Hepatocyte (in vitro differentiated cells): ENCODE data around the gene SYTL1. TPM values are rescaled to one million over a fixed set of nuclear protein-coding genes. Genes with fewer than 3 reads are reported as not detected.

Source experiments
- DNase-seq: peaks from one replicate; pipeline ENCODE4 v3.0.0-alpha.2; 2016; ENCODE audit warnings: low spot score
- H2AFZ ChIP-seq: fragments of 200-600 bp; sonication (generic); 2 replicates; pipeline ENCODE4 v1.6.0; 2016; ENCODE audit warnings: antibody characterized with exemption, mild to moderate bottlenecking
- H3K27ac ChIP-seq: fragments of 200-600 bp; sonication (generic); 2 replicates; pipeline ENCODE4 v1.5.1; 2016; ENCODE audit warnings: mild to moderate bottlenecking
- H3K27me3 ChIP-seq: fragments of 200-600 bp; sonication (generic); 2 replicates; pipeline ENCODE4 v1.6.1; 2016
- H3K36me3 ChIP-seq: fragments of 200-600 bp; sonication (generic); replicated peaks from 2 replicates; pipeline ENCODE4 v1.5.1; 2016; ENCODE audit warnings: low read depth; ENCODE audit not compliant: insufficient read depth
- H3K4me1 ChIP-seq: fragments of 200-600 bp; sonication (generic); 2 replicates; pipeline ENCODE4 v1.5.1; 2016; ENCODE audit warnings: mild to moderate bottlenecking, moderate library complexity; ENCODE audit not compliant: insufficient read depth
- H3K4me2 ChIP-seq: fragments of 200-600 bp; sonication (generic); 2 replicates; pipeline ENCODE4 v1.6.0; 2016
- H3K4me3 ChIP-seq: fragments of 200-600 bp; sonication (generic); 2 replicates; pipeline ENCODE4 v1.5.1; 2016; ENCODE audit warnings: mild to moderate bottlenecking
- H3K79me2 ChIP-seq: fragments of 200-600 bp; sonication (generic); 2 replicates; pipeline ENCODE4 v1.6.0; 2017; ENCODE audit warnings: mild to moderate bottlenecking
- H3K9me2 ChIP-seq: fragments of 200-600 bp; sonication (generic); replicated peaks from 2 replicates; pipeline ENCODE4 v1.6.0; 2017; ENCODE audit warnings: mild to moderate bottlenecking; ENCODE audit not compliant: insufficient read depth
- H3K9me3 ChIP-seq: fragments of 200-600 bp; sonication (generic); 2 replicates; pipeline ENCODE4 v1.5.1; 2016; ENCODE audit warnings: low read depth, mild to moderate bottlenecking
- H4K20me1 ChIP-seq: fragments of 200-600 bp; sonication (generic); 2 replicates; pipeline ENCODE4 v1.6.0; 2016; ENCODE audit warnings: mild to moderate bottlenecking; ENCODE audit not compliant: insufficient read depth, poor library complexity, severe bottlenecking
- CTCF ChIP-seq: fragments of 200-600 bp; sonication (generic); IDR thresholded peaks from 2 replicates; pipeline ENCODE4 v1.5.1; 2016; ENCODE audit warnings: antibody characterized with exemption, mild to moderate bottlenecking; ENCODE audit not compliant: poor library complexity
- EZH2 ChIP-seq: fragments of 200-600 bp; sonication (generic); IDR thresholded peaks from 2 replicates; pipeline ENCODE4 v1.6.1; 2016; ENCODE audit warnings: antibody characterized with exemption, mild to moderate bottlenecking, borderline replicate concordance
- EZH2phosphoT487 ChIP-seq: fragments of 200-600 bp; sonication (generic); IDR thresholded peaks from one replicate; pipeline ENCODE4 v1.6.1; 2018; ENCODE audit warnings: antibody characterized with exemption, mild to moderate bottlenecking, low read depth, moderate library complexity; ENCODE audit not compliant: unreplicated experiment, severe bottlenecking
- WGBS: methylation state at CpG from one replicate; pipeline ENCODE4 v1.1.6; 2016; ENCODE audit warnings: low lambda C conversion rate; ENCODE audit errors: missing lambda C conversion rate; 5-methylcytosine and 5-hydroxymethylcytosine counted together
- polyA plus RNA-seq: library from polyadenylated mRNA; unstranded; fragments of >200 nt; fragmentation: Nextera tagmentation; extraction: Ambion mirVana; gene quantifications from 2 replicates; pipeline ENCODE4 v1.2.1, GENCODE V29; 2016
- total RNA-seq: library from RNA; depleted of rRNA; stranded (reverse); fragments of >200 nt; gene quantifications from 2 replicates; pipeline ENCODE4 v1.2.3, GENCODE V29; 2014

SYTL1 gene
- total and polyA plus RNA-seq, 2 experiments from 2014 or later, result 12.1 to 21.7 TPM

DNA sequence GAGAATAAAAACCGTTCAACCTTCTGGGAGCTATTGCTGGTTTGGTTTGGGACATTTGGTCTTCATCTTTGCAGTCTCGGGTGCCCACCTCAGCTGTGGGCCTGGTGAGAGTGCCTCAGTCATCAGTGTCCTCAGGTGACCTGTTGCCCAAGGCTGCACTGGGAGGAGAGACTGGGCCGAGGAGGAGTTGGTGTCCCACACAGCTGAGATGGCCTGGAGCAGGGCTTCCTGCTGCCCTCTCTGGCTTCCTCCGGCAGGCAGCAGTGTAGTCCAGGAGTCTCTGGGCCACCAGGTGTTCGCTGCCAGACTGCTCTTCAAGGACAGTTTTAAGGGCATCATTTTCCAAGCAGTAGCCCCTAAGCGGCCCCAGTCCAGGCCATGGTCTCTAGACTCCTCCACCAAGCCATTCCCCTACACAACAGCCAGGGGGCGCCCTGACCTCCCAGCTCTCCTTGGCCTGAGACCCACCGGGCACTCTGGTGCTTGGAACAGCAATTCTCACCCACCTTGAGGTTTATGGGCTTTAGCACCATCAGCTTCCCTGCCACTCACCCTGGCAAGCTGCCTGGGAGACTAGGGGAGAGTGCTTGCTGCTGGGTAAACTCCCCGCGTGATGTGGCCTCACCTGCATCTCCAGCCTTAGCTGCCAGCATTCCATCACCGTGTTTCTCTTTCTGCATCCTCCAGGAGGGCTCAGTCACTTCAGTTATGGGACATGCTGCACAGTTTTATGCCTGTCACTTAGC lies 9.1 kb upstream of the SYTL1 start:
- H3K27me3 ChIP-seq, result no peaks in the 10 kb centered on the region
- 72% methylated on average over 11 of the region's 11 CpGs for WGBS
- no peaks in the 10 kb centered on the region for H3K9me3 ChIP-seq
- H2AFZ ChIP-seq, result no peak overlapping the region
- no peak overlapping the region for H3K27ac ChIP-seq
- H3K36me3 ChIP-seq, result no peaks in the 10 kb centered on the region
- H3K4me2 ChIP-seq, result no peak overlapping the region
- peak; percentile 63 for DNase-seq
- H3K4me1 ChIP-seq, result no peaks in the 10 kb centered on the region
- H4K20me1 ChIP-seq, result peaks cover 12% of the 10 kb centered on the region
- peaks cover 28% of the 10 kb centered on the region for H3K79me2 ChIP-seq
- H3K4me3 ChIP-seq, result no peak overlapping the region
- H3K9me2 ChIP-seq, result no peaks in the 10 kb centered on the region
- TF ChIP-seq EZH2phosphoT487 (no peak), CTCF (peak; percentile 67)

DNA sequence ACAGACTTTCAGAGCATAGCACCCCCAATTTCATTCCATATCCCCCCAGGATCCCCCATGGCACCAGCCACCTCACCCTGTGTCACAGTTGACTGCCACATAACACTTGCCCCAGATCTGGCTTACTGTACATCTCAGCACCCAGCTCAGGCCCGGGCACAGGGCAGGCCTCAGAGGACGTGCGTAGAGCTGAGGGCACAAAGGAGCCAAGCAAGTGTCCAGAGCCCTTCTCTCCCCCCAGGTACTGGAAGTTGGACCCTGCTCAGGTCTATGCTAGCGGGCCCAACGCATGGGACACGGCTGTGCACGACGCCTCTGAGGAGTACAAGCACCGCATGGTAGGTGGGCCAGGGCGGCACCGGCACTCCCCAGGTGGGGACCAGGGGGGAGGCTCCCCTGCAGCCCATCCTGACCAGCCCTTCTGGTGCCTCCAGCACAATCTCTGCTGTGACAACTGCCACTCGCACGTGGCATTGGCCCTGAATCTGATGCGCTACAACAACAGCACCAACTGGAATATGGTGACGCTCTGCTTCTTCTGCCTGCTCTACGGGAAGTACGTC lies 8.0 kb upstream of the SYTL1 start:
- DNase-seq, result no peak
- WGBS, result 94% methylated on average over 17 of the region's 17 CpGs
- no peaks in the 10 kb centered on the region for H3K27me3 ChIP-seq
- H3K4me2 ChIP-seq, result no peak overlapping the region
- H3K4me3 ChIP-seq, result no peak overlapping the region
- H3K27ac ChIP-seq, result no peak overlapping the region
- no peak overlapping the region for H2AFZ ChIP-seq
- no peaks in the 10 kb centered on the region for H3K9me3 ChIP-seq
- peaks cover 3% of the 10 kb centered on the region for H4K20me1 ChIP-seq
- no peaks in the 10 kb centered on the region for H3K36me3 ChIP-seq
- no peaks in the 10 kb centered on the region for H3K4me1 ChIP-seq
- H3K9me2 ChIP-seq, result no peaks in the 10 kb centered on the region
- peaks cover 17% of the 10 kb centered on the region for H3K79me2 ChIP-seq
- TF ChIP-seq CTCF, result no peak
- TF ChIP-seq EZH2, result no peak
- no peak for TF ChIP-seq EZH2phosphoT487

GRCh38 chr1:27335506-27336422 lies 6.1 kb upstream of the SYTL1 start:
- DNase-seq, result no peak
- Histone ChIP-seq H3K36me3 (no peaks in the 10 kb centered on the region), H3K4me1 (no peaks in the 10 kb centered on the region), H3K9me3 (no peaks in the 10 kb centered on the region), H3K27ac (no peak overlapping the region), H3K4me3 (no peak overlapping the region), H3K4me2 (no peak overlapping the region), H4K20me1 (no peaks in the 10 kb centered on the region), H3K27me3 (no peaks in the 10 kb centered on the region), H2AFZ (no peak overlapping the region), H3K79me2 (no peaks in the 10 kb centered on the region), H3K9me2 (no peaks in the 10 kb centered on the region)
- no peak for TF ChIP-seq CTCF
- no peak for TF ChIP-seq EZH2
- TF ChIP-seq EZH2phosphoT487, result no peak
- WGBS, result 92% methylated on average over 17 of the region's 17 CpGs
